GM23338 (cell line): ENCODE data around the gene CHRNB4. TPM values are rescaled to one million over a fixed set of nuclear protein-coding genes. Genes with fewer than 3 reads are reported as not detected.

Experiments used
- ATAC-seq: fragments of 200-7000 bp; cut with Tn5 transposase; 3 replicates; pipeline ENCODE4 v1.9.1; 2020
- DNase-seq: peaks from one replicate; pipeline ENCODE4 v3.0.0-alpha.2; 2015; ENCODE audit warnings: low spot score
- H2AFZ ChIP-seq: fragments of 200-600 bp; sonication (generic); 2 replicates; pipeline ENCODE4 v1.8.0; 2016; ENCODE audit warnings: antibody characterized with exemption, mild to moderate bottlenecking, moderate library complexity
- H3F3A ChIP-seq: fragments of 200-600 bp; sonication (generic); replicated peaks from 2 replicates; pipeline ENCODE4 v1.8.0; 2017; ENCODE audit warnings: antibody characterized with exemption, mixed run types, low read depth
- H3K27ac ChIP-seq: fragments of 200-600 bp; sonication (generic); 2 replicates; pipeline ENCODE4 v1.6.1; 2016; ENCODE audit warnings: low read depth
- H3K27me3 ChIP-seq: fragments of 200-600 bp; sonication (generic); 2 replicates; pipeline ENCODE4 v1.8.0; 2016; ENCODE audit warnings: mild to moderate bottlenecking, mixed run types, moderate library complexity; ENCODE audit not compliant: insufficient read depth
- H3K36me3 ChIP-seq: fragments of 200-600 bp; sonication (generic); 2 replicates; pipeline ENCODE4 v1.8.0; 2016; ENCODE audit warnings: mild to moderate bottlenecking; ENCODE audit not compliant: insufficient read depth
- H3K4me1 ChIP-seq: fragments of 200-600 bp; sonication (generic); 2 replicates; pipeline ENCODE4 v1.8.0; 2016; ENCODE audit warnings: mild to moderate bottlenecking, moderate library complexity; ENCODE audit not compliant: insufficient read depth
- H3K4me2 ChIP-seq: fragments of 200-600 bp; sonication (generic); 2 replicates; pipeline ENCODE4 v1.7.1; 2017; ENCODE audit warnings: mixed run types
- H3K4me3 ChIP-seq: fragments of 200-600 bp; sonication (generic); 2 replicates; pipeline ENCODE4 v1.6.1; 2016; ENCODE audit warnings: mixed run types
- H3K79me2 ChIP-seq: fragments of 200-600 bp; sonication (generic); replicated peaks from 2 replicates; pipeline ENCODE4 v1.8.0; 2017; ENCODE audit warnings: mild to moderate bottlenecking; ENCODE audit not compliant: insufficient read depth
- H3K9me2 ChIP-seq: fragments of 200-600 bp; sonication (generic); 2 replicates; pipeline ENCODE4 v1.8.0; 2017; ENCODE audit not compliant: insufficient read depth
- H4K20me1 ChIP-seq: fragments of 200-600 bp; sonication (generic); replicated peaks from 2 replicates; pipeline ENCODE4 v1.8.0; 2017; ENCODE audit warnings: mild to moderate bottlenecking; ENCODE audit not compliant: insufficient read depth
- H3K27ac Mint-ChIP-seq: 2 replicates; pipeline ENCODE4 v1.8.0; 2020; ENCODE audit warnings: inconsistent platforms, mild to moderate bottlenecking, moderate library complexity, mixed read lengths
- H3K27me3 Mint-ChIP-seq: 3 replicates; pipeline ENCODE4 v1.8.0; 2022; ENCODE audit warnings: low read depth, mild to moderate bottlenecking, moderate library complexity, mixed read lengths, inconsistent platforms; ENCODE audit not compliant: insufficient read depth, poor library complexity
- H3K36me3 Mint-ChIP-seq: 3 replicates; pipeline ENCODE4 v1.8.0; 2021; ENCODE audit warnings: low read depth, mild to moderate bottlenecking, inconsistent platforms, moderate library complexity, mixed read lengths
- H3K4me1 Mint-ChIP-seq: 3 replicates; pipeline ENCODE4 v1.8.0; 2020; ENCODE audit warnings: mild to moderate bottlenecking, inconsistent platforms, mixed read lengths
- H3K4me3 Mint-ChIP-seq: 3 replicates; pipeline ENCODE4 v1.8.0; 2021; ENCODE audit warnings: moderate library complexity, mild to moderate bottlenecking, inconsistent platforms, mixed read lengths
- H3K9me3 Mint-ChIP-seq: 3 replicates; pipeline ENCODE4 v1.8.0; 2020; ENCODE audit warnings: moderate library complexity, mild to moderate bottlenecking, inconsistent platforms, mixed read lengths
- CREB1 ChIP-seq: fragments of 250-450 bp; sonication (Bioruptor Pico); IDR thresholded peaks from 2 replicates; pipeline ENCODE4 v1.5.0; 2020; ENCODE audit warnings: low read depth, mild to moderate bottlenecking, moderate library complexity
- EZH2 ChIP-seq: fragments of 200-600 bp; sonication (generic); IDR thresholded peaks from one replicate; pipeline ENCODE4 v1.8.0; 2017; ENCODE audit warnings: antibody characterized with exemption, mild to moderate bottlenecking, low read depth; ENCODE audit not compliant: unreplicated experiment
- EZH2phosphoT487 ChIP-seq: fragments of 200-600 bp; sonication (generic); IDR thresholded peaks from one replicate; pipeline ENCODE4 v1.8.1; 2018; ENCODE audit warnings: antibody characterized with exemption; ENCODE audit not compliant: unreplicated experiment
- JUNB ChIP-seq: IDR thresholded peaks from one replicate; pipeline ENCODE4 v1.6.1; 2016; ENCODE audit warnings: antibody characterized with exemption; ENCODE audit not compliant: unreplicated experiment
- STAT1 ChIP-seq: IDR thresholded peaks from one replicate; pipeline ENCODE4 v1.6.1; 2016; ENCODE audit warnings: antibody characterized with exemption; ENCODE audit not compliant: unreplicated experiment
- ZNF331 ChIP-seq: fragments of 250-450 bp; sonication (Bioruptor Pico); IDR thresholded peaks from 2 replicates; pipeline ENCODE4 v1.5.0; 2020; ENCODE audit warnings: low read depth, mild to moderate bottlenecking, moderate library complexity
- polyA plus RNA-seq: library from polyadenylated mRNA; unstranded; fragments of >200 nt; fragmentation: Nextera tagmentation; extraction: Ambion mirVana; gene quantifications from 2 replicates; pipeline ENCODE4 v1.2.1, GENCODE V29; 2016
- total RNA-seq: library from RNA; depleted of rRNA; stranded (reverse); fragments of >200 nt; shearing (Covaris generic); gene quantifications from 2 replicates; pipeline ENCODE4 v1.2.3, GENCODE V29; 2014
- TF ChIP-seq, protein P1 (sequence below): IDR thresholded peaks from one replicate; pipeline ENCODE4 v1.6.1; 2018; ENCODE audit warnings: antibody characterized with exemption; ENCODE audit not compliant: unreplicated experiment
- TF ChIP-seq, protein P2 (sequence below): fragments of 250-450 bp; sonication (Bioruptor Pico); IDR thresholded peaks from 2 replicates; pipeline ENCODE4 v1.5.0; 2020; ENCODE audit warnings: mild to moderate bottlenecking, moderate library complexity

Gene CHRNB4
- total and polyA plus RNA-seq, 2 experiments from 2014 or later = 1.4 to 1.6 TPM

GRCh38 chr15:78624651-78625590 lies 16.1 kb downstream of the CHRNB4 start:
- DNase-seq = no peak
- Mint-ChIP-seq H3K4me3 (no peak overlapping the region), H3K27me3 (peaks cover 17% of the 10 kb centered on the region), H3K36me3 (no peaks in the 10 kb centered on the region; the same call in 2 of the 3 replicates), H3K4me1 (peaks cover 8% of the 10 kb centered on the region; the same call in 2 of the 3 replicates), H3K9me3 (no peaks in the 10 kb centered on the region), H3K27ac (no peak overlapping the region)
- Histone ChIP-seq H4K20me1 (no peaks in the 10 kb centered on the region), H3K36me3 (no peaks in the 10 kb centered on the region), H3F3A (no peaks in the 10 kb centered on the region), H3K27me3 (peaks cover 31% of the 10 kb centered on the region), H3K4me2 (no peak overlapping the region), H3K9me2 (no peaks in the 10 kb centered on the region), H2AFZ (no peak overlapping the region), H3K4me1 (no peaks in the 10 kb centered on the region), H3K4me3 (no peak overlapping the region), H3K79me2 (no peaks in the 10 kb centered on the region), H3K27ac (no peak overlapping the region)
- no peak for TF ChIP-seq CREB1 (CRISPR knock-in tag)
- TF ChIP-seq, protein P1, sequence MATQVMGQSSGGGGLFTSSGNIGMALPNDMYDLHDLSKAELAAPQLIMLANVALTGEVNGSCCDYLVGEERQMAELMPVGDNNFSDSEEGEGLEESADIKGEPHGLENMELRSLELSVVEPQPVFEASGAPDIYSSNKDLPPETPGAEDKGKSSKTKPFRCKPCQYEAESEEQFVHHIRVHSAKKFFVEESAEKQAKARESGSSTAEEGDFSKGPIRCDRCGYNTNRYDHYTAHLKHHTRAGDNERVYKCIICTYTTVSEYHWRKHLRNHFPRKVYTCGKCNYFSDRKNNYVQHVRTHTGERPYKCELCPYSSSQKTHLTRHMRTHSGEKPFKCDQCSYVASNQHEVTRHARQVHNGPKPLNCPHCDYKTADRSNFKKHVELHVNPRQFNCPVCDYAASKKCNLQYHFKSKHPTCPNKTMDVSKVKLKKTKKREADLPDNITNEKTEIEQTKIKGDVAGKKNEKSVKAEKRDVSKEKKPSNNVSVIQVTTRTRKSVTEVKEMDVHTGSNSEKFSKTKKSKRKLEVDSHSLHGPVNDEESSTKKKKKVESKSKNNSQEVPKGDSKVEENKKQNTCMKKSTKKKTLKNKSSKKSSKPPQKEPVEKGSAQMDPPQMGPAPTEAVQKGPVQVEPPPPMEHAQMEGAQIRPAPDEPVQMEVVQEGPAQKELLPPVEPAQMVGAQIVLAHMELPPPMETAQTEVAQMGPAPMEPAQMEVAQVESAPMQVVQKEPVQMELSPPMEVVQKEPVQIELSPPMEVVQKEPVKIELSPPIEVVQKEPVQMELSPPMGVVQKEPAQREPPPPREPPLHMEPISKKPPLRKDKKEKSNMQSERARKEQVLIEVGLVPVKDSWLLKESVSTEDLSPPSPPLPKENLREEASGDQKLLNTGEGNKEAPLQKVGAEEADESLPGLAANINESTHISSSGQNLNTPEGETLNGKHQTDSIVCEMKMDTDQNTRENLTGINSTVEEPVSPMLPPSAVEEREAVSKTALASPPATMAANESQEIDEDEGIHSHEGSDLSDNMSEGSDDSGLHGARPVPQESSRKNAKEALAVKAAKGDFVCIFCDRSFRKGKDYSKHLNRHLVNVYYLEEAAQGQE = no peak
- no peak for TF ChIP-seq EZH2phosphoT487
- ATAC-seq = no peak

- Histone ChIP-seq H3F3A (no peaks in the 10 kb centered on the region), H3K79me2 (no peaks in the 10 kb centered on the region), H3K27me3 (peaks cover 41% of the 10 kb centered on the region), H3K27ac (no peak overlapping the region), H2AFZ (no peak overlapping the region), H3K4me3 (no peak overlapping the region), H3K36me3 (no peaks in the 10 kb centered on the region), H3K4me1 (no peaks in the 10 kb centered on the region), H3K9me2 (no peaks in the 10 kb centered on the region), H4K20me1 (no peaks in the 10 kb centered on the region), H3K4me2 (no peak overlapping the region)
- H3K36me3 Mint-ChIP-seq = no peaks in the 10 kb centered on the region
- H3K27me3 Mint-ChIP-seq = peaks cover 27% of the 10 kb centered on the region
- DNase-seq (no peak), ATAC-seq (no peak)
- H3K27ac Mint-ChIP-seq = no peak overlapping the region
- H3K4me3 Mint-ChIP-seq = no peak overlapping the region
- H3K9me3 Mint-ChIP-seq = no peaks in the 10 kb centered on the region
- TF ChIP-seq STAT1 (no peak), ZNF331 (CRISPR knock-in tag) (no peak), JUNB (no peak), EZH2 (no peak)
- TF ChIP-seq, protein P2, sequence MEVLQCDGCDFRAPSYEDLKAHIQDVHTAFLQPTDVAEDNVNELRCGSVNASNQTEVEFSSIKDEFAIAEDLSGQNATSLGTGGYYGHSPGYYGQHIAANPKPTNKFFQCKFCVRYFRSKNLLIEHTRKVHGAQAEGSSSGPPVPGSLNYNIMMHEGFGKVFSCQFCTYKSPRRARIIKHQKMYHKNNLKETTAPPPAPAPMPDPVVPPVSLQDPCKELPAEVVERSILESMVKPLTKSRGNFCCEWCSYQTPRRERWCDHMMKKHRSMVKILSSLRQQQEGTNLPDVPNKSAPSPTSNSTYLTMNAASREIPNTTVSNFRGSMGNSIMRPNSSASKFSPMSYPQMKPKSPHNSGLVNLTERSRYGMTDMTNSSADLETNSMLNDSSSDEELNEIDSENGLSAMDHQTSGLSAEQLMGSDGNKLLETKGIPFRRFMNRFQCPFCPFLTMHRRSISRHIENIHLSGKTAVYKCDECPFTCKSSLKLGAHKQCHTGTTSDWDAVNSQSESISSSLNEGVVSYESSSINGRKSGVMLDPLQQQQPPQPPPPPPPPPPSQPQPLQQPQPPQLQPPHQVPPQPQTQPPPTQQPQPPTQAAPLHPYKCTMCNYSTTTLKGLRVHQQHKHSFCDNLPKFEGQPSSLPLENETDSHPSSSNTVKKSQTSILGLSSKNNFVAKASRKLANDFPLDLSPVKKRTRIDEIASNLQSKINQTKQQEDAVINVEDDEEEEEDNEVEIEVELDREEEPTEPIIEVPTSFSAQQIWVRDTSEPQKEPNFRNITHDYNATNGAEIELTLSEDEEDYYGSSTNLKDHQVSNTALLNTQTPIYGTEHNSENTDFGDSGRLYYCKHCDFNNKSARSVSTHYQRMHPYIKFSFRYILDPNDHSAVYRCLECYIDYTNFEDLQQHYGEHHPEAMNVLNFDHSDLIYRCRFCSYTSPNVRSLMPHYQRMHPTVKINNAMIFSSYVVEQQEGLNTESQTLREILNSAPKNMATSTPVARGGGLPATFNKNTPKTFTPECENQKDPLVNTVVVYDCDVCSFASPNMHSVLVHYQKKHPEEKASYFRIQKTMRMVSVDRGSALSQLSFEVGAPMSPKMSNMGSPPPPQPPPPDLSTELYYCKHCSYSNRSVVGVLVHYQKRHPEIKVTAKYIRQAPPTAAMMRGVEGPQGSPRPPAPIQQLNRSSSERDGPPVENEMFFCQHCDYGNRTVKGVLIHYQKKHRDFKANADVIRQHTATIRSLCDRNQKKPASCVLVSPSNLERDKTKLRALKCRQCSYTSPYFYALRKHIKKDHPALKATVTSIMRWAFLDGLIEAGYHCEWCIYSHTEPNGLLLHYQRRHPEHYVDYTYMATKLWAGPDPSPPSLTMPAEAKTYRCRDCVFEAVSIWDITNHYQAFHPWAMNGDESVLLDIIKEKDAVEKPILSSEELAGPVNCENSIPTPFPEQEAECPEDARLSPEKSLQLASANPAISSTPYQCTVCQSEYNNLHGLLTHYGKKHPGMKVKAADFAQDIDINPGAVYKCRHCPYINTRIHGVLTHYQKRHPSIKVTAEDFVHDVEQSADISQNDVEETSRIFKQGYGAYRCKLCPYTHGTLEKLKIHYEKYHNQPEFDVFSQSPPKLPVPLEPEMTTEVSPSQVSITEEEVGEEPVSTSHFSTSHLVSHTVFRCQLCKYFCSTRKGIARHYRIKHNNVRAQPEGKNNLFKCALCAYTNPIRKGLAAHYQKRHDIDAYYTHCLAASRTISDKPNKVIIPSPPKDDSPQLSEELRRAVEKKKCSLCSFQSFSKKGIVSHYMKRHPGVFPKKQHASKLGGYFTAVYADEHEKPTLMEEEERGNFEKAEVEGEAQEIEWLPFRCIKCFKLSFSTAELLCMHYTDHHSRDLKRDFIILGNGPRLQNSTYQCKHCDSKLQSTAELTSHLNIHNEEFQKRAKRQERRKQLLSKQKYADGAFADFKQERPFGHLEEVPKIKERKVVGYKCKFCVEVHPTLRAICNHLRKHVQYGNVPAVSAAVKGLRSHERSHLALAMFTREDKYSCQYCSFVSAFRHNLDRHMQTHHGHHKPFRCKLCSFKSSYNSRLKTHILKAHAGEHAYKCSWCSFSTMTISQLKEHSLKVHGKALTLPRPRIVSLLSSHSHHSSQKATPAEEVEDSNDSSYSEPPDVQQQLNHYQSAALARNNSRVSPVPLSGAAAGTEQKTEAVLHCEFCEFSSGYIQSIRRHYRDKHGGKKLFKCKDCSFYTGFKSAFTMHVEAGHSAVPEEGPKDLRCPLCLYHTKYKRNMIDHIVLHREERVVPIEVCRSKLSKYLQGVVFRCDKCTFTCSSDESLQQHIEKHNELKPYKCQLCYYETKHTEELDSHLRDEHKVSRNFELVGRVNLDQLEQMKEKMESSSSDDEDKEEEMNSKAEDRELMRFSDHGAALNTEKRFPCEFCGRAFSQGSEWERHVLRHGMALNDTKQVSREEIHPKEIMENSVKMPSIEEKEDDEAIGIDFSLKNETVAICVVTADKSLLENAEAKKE (CRISPR knock-in tag) = no peak
- H3K4me1 Mint-ChIP-seq = peaks cover 16% of the 10 kb centered on the region
These were observed 17.1 kb downstream of the CHRNB4 start for GRCh38 chr15:78623786-78624497.
